SU-DHL-6 (cell line): ENCODE data around the gene EFL1.

Experiments
- H2AFZ ChIP-seq: fragments of 200-600 bp; sonication (generic); 2 replicates; pipeline ENCODE4 v1.6.1; 2014; ENCODE audit warnings: low read depth, mild to moderate bottlenecking, moderate library complexity, mixed read lengths, antibody characterized with exemption, low read length; ENCODE audit not compliant: severe bottlenecking
- H3F3A ChIP-seq: fragments of 200-600 bp; shearing (Covaris generic); 2 replicates; pipeline ENCODE4 v1.6.0; 2016; ENCODE audit warnings: antibody characterized with exemption, mild to moderate bottlenecking; ENCODE audit not compliant: insufficient read depth
- H3K27ac ChIP-seq: fragments of 200-600 bp; sonication (generic); 2 replicates; pipeline ENCODE4 v1.5.1; 2016; ENCODE audit warnings: low read depth, mild to moderate bottlenecking, low read length, moderate library complexity, mixed read lengths
- H3K27me3 ChIP-seq: fragments of 200-600 bp; sonication (generic), shearing (Covaris generic); 2 replicates; pipeline ENCODE4 v1.6.0; 2014; ENCODE audit warnings: mild to moderate bottlenecking, low read length
- H3K36me3 ChIP-seq: fragments of 200-600 bp; sonication (generic); 2 replicates; pipeline ENCODE4 v1.6.1; 2014; ENCODE audit warnings: mild to moderate bottlenecking, low read length, mixed read lengths
- H3K4me2 ChIP-seq: fragments of 300-600, 200-600 bp; shearing (Covaris generic), sonication (generic); 2 replicates; pipeline ENCODE4 v1.6.0; 2014; ENCODE audit warnings: low read length, low read depth, mild to moderate bottlenecking; ENCODE audit not compliant: poor library complexity, severe bottlenecking
- H3K4me3 ChIP-seq: fragments of 200-600 bp; sonication (generic); 2 replicates; pipeline ENCODE4 v1.5.1; 2014; ENCODE audit warnings: antibody characterized with exemption, low read length, mild to moderate bottlenecking, mixed read lengths; ENCODE audit not compliant: insufficient read depth, poor library complexity, severe bottlenecking
- H3K79me2 ChIP-seq: fragments of 200-600 bp; sonication (generic); 2 replicates; pipeline ENCODE4 v1.6.1; 2014; ENCODE audit warnings: mild to moderate bottlenecking, low read length, moderate library complexity; ENCODE audit not compliant: insufficient read depth
- H3K9ac ChIP-seq: fragments of 200-600 bp; sonication (generic); 2 replicates; pipeline ENCODE4 v1.7.0; 2014; ENCODE audit warnings: mild to moderate bottlenecking, low read length
- H3K9me2 ChIP-seq: fragments of 200-600 bp; sonication (generic); replicated peaks from 2 replicates; pipeline ENCODE4 v1.6.1; 2014; ENCODE audit warnings: low read length; ENCODE audit not compliant: insufficient read depth
- H3K9me3 ChIP-seq: fragments of 200-600 bp; sonication (generic); 2 replicates; pipeline ENCODE4 v1.6.1; 2014; ENCODE audit warnings: low read length, mixed read lengths; ENCODE audit not compliant: insufficient read depth
- H4K20me1 ChIP-seq: fragments of 200-600 bp; sonication (generic); 2 replicates; pipeline ENCODE4 v1.6.1; 2014; ENCODE audit warnings: low read depth, mild to moderate bottlenecking, antibody characterized with exemption, low read length, moderate library complexity, mixed read lengths
- EZH2phosphoT487 ChIP-seq: fragments of 200-600 bp; sonication (generic), shearing (Covaris generic); conservative IDR thresholded peaks from 2 replicates; pipeline ENCODE4 v1.6.1; 2018; ENCODE audit warnings: mild to moderate bottlenecking, antibody characterized with exemption, low read length, moderate library complexity, mixed read lengths
- TF ChIP-seq, protein P1 (sequence below): fragments of 200-600 bp; sonication (generic); IDR thresholded peaks from one replicate; pipeline ENCODE4 v1.5.1; 2017; ENCODE audit warnings: antibody characterized with exemption, mild to moderate bottlenecking, low read length, moderate library complexity; ENCODE audit not compliant: insufficient read depth, poor library complexity, severe bottlenecking

Gene EFL1

GRCh38 chr15:82098674-82099073, 163.9 kb downstream of the EFL1 start:
- Histone ChIP-seq H3K9ac (no peak overlapping the region), H3K4me2 (no peak overlapping the region), H4K20me1 (no peaks in the 10 kb centered on the region), H3F3A (no peaks in the 10 kb centered on the region), H3K27ac (no peak overlapping the region), H3K36me3 (no peaks in the 10 kb centered on the region), H3K4me3 (no peak overlapping the region), H3K79me2 (no peaks in the 10 kb centered on the region), H3K27me3 (no peaks in the 10 kb centered on the region), H3K9me3 (no peaks in the 10 kb centered on the region), H3K9me2 (no peaks in the 10 kb centered on the region), H2AFZ (no peak overlapping the region)
- TF ChIP-seq EZH2phosphoT487 = no peak
- TF ChIP-seq, protein P1, sequence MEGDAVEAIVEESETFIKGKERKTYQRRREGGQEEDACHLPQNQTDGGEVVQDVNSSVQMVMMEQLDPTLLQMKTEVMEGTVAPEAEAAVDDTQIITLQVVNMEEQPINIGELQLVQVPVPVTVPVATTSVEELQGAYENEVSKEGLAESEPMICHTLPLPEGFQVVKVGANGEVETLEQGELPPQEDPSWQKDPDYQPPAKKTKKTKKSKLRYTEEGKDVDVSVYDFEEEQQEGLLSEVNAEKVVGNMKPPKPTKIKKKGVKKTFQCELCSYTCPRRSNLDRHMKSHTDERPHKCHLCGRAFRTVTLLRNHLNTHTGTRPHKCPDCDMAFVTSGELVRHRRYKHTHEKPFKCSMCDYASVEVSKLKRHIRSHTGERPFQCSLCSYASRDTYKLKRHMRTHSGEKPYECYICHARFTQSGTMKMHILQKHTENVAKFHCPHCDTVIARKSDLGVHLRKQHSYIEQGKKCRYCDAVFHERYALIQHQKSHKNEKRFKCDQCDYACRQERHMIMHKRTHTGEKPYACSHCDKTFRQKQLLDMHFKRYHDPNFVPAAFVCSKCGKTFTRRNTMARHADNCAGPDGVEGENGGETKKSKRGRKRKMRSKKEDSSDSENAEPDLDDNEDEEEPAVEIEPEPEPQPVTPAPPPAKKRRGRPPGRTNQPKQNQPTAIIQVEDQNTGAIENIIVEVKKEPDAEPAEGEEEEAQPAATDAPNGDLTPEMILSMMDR = no peak

GRCh38 chr15:82095803-82096202, 166.7 kb downstream of the EFL1 start:
- H3K9ac ChIP-seq = no peak overlapping the region
- TF ChIP-seq, protein P1 = no peak
- TF ChIP-seq EZH2phosphoT487 = no peak
- H3K9me2 ChIP-seq = no peaks in the 10 kb centered on the region
- no peak overlapping the region for H2AFZ ChIP-seq
- no peak overlapping the region for H3K27ac ChIP-seq
- H3K36me3 ChIP-seq = no peaks in the 10 kb centered on the region
- H3K9me3 ChIP-seq = no peaks in the 10 kb centered on the region
- no peaks in the 10 kb centered on the region for H3F3A ChIP-seq
- no peak overlapping the region for H3K4me2 ChIP-seq
- H3K79me2 ChIP-seq = no peaks in the 10 kb centered on the region
- no peaks in the 10 kb centered on the region for H3K27me3 ChIP-seq
- H3K4me3 ChIP-seq = no peak overlapping the region
- H4K20me1 ChIP-seq = no peaks in the 10 kb centered on the region

GRCh38 chr15:82093774-82094211, 168.7 kb downstream of the EFL1 start:
- Histone ChIP-seq H3K9me3 (no peaks in the 10 kb centered on the region), H3F3A (no peaks in the 10 kb centered on the region), H4K20me1 (no peaks in the 10 kb centered on the region), H3K4me3 (no peak overlapping the region), H3K27me3 (no peaks in the 10 kb centered on the region), H3K9me2 (no peaks in the 10 kb centered on the region), H3K79me2 (no peaks in the 10 kb centered on the region), H3K9ac (no peak overlapping the region), H2AFZ (no peak overlapping the region), H3K36me3 (no peaks in the 10 kb centered on the region), H3K27ac (no peak overlapping the region), H3K4me2 (no peak overlapping the region)
- TF ChIP-seq EZH2phosphoT487 = no peak
- TF ChIP-seq, protein P1 = no peak

DNA sequence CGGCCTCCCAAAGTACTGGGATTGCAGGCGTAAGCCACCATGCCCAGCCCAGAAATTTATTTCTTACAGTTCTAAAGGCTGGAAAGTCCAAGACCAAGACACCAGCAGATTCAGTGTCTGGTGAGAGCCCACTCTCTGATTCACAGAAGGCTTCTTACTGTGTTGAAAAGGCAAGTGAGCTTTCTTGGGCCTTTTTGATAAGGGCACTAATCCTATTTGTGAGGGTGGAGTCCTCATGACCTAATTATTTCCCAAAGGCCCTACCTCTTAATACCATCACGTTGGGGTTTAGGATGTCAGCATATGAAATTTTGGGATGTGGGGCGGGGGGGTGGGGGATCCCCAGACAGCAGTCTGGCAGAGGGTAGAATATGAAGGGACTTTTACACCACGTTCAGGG, 169.2 kb downstream of the EFL1 start:
- Histone ChIP-seq H2AFZ (no peak overlapping the region), H3K4me2 (no peak overlapping the region), H3K27ac (no peak overlapping the region), H3K9ac (no peak overlapping the region), H3K79me2 (no peaks in the 10 kb centered on the region), H3F3A (no peaks in the 10 kb centered on the region), H4K20me1 (no peaks in the 10 kb centered on the region), H3K4me3 (no peak overlapping the region), H3K36me3 (no peaks in the 10 kb centered on the region), H3K27me3 (no peaks in the 10 kb centered on the region), H3K9me3 (no peaks in the 10 kb centered on the region), H3K9me2 (no peaks in the 10 kb centered on the region)
- TF ChIP-seq EZH2phosphoT487 = no peak
- TF ChIP-seq, protein P1 = no peak
